Cerebellar nuclear complex (tissue), 1 donor: ENCODE measurements around the gene DYDC2.
"Not testable (repeated sequence)": the region's sequence is repeated elsewhere in the genome, so short reads cannot be mapped to it uniquely, and the experiment has no call there.

ENCODE experiments used
- DNase-seq, 2 experiments: peaks; one replicate each; lab custom pipeline; 2025; lab: John Stamatoyannopoulos, UW

DYDC2 gene, protein sequence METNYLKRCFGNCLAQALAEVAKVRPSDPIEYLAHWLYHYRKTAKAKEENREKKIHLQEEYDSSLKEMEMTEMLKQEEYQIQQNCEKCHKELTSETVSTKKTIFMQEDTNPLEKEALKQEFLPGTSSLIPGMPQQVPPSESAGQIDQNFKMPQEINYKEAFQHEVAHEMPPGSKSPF

DNA sequence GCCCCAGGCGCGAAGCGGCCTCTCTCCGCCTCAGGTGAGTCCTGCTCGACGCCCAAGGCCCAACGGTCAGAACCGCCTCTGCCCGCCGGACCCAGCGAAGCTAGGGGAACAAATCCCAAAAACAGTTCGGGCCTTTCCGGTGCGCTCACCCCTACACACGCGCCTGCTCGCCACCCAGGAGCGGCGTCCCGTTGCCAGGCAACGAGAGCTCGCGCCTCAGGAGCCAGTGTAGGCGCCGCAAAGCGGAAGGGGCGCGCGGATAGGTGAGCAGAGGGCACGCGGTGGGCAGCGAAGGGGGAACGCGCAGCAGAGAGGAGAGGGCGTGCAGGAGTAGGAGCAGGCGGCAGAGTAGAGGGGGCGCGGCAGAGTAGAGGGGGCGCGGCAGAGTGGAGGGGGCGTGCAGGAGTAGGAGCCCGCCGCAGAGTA lies at the start of gene DYDC2, which contains the start of gene DYDC1:
TSS of gene DYDC2 (plus strand) at position 219 of the 426 bp plus-strand sequence. CDS start 5,663 bp downstream, outside the sequence.
TSS of gene DYDC1 (minus strand) at position 193 of the 426 bp plus-strand sequence. CDS start 4,154 bp downstream, outside the sequence.
- DNase-seq, result no peak

DNA sequence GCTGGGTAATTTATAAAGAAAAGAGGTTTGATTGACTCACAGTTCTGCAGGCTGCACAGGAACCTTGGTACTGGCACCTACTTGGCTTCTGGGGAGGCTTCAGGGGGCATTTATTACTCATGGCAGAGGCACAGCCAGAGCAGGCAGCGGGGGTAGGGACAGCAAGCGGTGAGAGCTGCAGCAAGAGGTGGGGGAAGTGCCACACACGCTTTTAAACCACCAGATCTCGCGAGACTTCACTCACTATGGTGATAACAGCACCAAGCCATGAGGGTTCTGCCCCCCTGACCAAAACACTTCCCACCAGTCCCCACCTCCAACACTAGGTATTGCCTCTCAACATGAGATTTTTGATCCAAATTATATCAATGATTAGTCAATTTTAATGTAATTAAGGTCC lies 43.1 kb upstream of the DYDC2 start:
- no peak for DNase-seq

DNA sequence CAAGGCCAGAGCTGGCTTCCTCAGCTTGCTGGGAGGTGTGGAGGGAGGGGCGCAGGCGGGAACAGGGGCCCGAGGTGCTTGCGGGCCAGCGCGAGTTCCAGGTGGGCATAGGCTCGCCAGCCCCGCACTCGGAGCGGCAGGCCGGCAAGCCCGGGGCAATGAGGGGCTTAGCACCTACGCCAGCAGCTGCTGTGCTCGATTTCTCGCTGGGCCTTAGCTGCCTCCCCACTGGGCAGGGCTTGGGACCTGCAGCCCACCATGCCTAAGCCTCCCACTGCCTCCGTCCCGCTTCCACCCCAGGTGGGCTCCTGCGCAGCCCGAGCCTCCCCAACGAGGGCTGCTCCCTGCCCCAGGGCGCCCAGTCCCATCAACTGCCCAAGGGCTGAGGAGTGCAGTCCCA lies 41.2 kb upstream of the DYDC2 start:
- no peak for DNase-seq

DNA sequence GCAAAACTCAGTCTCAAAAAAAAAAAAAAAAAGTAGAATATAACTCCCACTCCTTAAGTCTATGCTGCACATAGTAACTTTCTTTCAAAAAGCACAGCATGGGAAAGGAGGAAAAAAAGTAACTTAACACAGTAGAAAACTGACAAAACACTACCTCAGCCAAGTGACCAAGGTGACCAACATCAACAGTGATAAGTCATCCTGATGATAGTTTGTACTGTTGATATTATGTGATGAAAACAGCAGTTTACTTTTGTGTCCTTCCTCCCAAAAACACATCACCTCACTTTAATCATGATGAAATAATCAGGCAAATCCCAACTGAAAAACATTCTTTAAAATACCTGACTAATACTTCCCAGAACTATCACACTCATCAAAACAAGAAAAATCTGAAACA lies 37.8 kb upstream of the DYDC2 start:
- DNase-seq, result no peak

DNA sequence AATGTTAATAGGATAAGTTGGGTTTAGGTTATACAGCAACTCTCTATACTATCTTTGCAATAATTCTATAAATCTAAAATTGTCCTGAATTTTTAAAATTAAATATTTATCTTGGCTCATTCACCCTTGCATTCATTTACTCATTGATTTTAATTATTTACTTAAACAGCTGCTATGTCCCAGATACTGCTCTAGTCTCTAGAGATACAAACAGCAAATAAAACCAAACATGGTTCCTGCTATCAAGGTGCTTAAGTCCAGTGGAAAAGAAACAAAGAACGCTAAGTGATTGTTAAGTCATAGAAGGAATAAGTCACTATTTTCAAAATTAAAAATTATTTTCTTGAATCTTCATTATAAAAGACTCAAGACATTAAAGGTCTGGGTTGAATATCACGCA lies 37.3 kb upstream of the DYDC2 start:
- DNase-seq, result no peak

DNA sequence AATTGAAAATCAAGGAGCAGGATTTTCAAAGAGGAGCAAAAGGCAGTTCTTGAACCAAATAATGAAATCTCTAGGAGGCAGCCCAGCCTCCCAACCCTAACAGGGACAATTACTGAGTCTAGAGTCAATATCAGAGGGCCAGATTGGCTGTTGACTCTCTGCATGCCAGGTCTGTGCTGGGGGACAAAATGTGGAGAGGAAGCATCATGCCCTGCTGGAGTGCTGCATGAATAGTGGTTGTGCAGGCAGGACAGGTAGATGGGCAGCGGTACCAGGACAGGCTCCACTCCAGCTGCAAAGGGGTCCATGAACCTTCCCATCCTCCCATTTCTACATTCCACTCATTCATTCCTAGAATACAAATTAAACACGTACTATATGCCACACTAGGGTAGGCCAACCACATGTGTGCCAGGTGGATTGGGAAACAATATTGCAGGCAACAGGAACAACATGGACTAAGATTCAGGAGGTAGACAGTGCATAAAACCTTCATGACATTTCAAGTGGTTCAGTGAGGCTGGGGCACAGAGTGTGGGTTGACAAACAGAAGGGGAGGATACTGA lies 36.8 kb upstream of the DYDC2 start:
- no peak for DNase-seq

DNA sequence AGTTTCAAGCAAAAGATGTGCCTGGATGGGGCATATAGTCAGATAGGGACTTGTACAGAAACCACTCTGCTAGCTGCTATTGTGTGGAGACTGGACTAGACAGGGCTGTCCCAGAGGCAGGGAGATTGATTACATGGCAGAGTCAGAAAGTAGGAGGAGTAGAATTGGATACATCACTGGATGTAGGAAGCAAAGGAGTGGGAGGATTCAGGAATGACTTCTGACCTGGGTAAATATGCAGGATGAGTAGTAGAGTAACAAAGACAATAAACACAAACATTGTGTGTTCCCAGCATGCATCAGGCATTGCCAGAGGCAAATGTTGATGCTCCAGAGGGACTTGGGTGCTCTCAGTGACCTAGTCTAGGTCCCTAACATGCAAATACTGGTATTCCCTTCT lies 36.2 kb upstream of the DYDC2 start:
- no peak for DNase-seq

DNA sequence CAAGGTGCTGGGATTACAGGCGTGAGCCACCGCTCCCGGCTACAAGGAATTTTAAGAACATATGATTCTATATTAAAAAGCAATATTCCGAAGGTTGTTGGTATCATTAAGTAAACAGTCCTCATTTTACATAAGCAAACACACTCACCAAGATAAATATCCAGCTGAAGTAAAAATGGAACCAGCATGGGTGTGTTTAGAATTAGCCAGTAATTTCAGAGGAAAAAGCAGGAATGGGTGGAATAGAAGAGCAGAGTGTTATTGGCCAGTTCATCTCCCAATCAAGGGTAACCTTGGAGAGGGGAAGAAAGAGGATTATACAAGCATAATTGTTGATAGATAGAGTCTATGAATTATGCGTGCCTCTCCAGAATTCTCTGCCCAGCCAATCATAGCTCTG lies 35.4 kb upstream of the DYDC2 start:
- DNase-seq, result no peak

DNA sequence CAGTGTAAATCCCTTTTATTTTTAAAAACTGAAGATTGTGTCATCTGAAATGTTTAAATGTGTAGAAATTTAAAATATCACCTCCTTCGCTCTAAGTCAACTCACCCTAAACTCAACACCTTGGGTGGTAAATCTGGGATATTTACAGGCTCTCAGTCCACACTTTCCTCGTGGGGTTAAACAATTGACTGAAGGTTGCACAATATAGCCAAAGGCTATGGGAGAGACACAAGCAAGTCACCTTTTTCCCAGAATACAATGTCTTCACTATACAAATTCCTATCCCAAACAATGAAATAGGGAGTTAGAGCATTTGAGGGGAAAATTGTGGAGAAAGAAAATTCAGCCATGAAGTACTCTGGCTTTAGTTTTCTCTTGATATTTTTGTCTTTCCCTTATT lies 34.4 kb upstream of the DYDC2 start:
- no peak for DNase-seq

DNA sequence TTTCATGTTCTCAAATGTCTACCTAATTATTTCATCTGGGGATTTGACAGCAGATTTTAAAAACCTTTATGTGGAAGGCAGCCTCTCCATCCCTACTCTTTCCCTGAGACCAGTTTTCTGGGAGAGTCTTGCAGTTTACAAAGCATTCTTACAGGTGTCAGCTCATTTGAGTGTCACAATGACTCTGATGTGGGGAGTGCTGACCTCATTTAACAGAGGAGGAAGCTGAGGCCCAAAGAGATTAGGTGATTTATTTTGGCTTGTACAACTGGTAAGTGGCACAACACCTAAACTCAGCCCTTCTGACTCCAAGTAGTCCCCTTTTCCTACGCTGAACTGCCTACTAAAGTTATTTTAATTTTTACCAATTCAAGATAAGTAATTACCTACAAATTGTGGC lies 33.9 kb upstream of the DYDC2 start:
- no peak for DNase-seq

DNA sequence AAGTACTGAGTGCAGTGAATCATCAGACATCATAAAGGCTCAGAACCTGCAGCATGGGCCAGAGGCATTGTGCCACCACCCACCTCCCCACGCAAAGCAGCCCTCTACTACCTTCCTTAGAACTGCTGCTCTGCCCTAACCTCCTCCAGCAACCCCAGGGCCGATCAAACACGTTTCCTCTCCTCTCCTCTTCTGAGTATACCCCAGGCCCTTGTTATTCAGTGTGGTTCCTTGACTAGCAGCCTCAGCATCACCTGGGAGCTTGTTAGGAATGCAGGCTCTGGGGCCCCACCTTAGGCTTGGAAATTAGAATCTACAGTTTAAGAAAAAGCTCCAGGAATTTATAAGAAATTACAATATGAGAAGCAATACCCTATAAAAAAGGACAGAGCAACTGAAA lies 33.3 kb upstream of the DYDC2 start:
- no peak for DNase-seq

DNA sequence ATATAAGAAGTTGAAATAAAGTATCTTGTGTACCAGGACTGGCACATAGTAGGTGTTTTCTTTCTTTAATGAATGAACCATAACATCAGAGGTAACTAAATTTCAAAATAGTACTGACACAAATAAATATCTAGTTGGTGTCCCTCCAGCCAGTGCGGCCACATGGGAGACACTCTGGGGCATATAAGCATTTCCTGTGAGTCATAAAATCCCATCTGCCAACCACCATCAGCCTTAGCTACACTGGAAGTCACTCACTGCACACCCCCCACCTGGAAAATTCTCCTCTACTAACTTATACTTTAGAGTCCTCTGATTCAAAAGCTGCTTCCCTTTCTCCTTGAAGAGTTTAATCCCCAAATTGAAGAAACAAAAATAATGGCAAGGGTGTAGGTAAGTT lies 32.5 kb upstream of the DYDC2 start:
- no peak for DNase-seq

DNA sequence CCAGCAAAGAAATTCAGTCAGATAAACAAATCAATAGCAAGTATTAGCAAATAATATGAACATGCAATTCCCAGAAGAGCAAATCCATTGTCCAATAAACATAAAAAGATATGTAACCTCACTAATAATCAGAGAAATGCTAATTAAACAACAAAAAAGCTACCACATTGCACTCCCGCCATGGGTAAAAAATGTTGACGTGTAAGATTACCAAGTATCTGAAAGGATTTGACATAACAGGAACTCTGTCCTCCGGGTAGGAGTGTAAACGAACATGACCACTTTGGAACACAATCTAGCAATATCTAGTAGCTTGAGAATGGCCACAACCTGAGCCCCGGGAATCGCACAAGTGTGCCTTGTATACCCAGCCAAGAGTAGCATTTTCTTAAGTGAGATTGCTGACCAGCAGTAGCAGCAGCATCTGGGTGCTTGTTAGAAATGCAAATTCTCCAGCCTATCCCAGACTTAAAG lies 31.7 kb upstream of the DYDC2 start:
- DNase-seq, result no peak

DNA sequence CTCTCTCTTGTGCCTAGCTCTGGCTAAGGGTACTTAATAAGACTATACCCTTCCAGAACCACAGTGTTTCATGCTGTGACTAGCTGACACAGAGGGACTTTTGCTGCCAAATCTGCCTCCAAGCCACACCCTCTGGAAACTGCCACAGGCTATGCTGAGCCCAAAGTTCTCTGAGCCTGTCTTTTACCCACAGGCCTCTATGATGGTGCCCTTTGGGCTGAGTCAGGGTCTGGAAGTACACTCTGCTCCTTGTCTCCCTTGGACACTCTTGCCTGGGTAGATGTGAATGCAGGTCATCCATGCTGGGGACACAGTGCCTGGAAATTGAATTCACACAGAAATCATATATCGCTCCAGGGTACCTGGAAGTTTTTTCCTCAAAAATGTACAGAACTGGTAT lies 22.6 kb upstream of the DYDC2 start:
- DNase-seq, result no peak

DNA sequence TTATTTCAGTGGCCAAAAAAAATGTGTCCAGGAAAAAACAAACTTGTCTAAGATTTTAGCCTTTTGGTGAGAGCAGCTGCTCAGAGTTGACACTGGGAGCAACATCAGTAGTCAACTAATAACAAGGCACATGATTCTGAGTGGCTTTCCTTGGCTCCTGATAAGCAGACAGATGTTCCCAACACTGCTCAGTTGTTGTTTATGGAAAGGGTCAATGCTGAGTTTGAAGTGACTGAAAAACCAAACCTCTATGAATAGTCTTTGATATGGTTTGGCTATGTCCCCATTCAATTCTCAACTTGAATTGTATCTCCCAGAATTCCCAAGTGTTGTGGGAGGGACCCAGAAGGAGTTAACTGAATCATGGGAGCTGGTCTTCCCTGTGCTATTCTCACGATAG lies 12.3 kb upstream of the DYDC2 start:
- no peak for DNase-seq

DNA sequence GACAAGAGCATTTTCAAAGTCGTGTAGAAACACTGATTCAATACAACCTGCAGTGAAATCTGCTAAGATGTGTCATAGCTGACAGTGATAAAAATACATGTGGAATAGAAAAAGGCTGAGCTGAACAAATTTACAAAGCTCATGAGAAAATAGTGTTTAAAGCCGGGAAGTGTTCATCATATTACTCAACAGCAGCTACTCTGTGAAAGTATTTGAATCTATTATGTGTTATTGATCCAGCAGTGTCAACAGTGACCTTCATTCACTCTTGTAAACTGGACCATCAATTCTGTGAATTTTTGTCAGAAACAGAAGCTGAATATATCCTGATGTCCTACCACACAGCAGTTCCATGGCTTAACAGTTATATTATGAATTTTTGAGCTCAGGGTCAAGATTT lies 11.7 kb upstream of the DYDC2 start:
- no peak for DNase-seq

DNA sequence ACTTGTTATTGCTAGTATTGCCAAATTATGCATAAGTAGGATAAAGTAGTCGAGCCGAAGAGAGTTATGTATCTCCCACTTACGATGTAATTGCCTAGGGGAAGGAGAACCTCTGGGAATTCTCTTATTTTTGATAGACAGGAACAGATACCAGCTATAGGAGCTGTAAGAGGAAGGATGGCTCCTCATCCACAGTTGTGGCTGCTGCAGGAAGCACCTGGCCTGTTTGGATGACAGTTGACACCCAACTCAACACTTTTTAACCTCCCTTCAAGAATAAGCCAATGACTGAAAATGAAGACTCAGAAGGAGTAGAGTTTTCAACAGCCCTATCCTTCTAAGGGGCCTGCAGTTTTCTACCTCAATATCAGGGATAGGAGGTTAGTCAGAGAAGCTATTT lies 6.3 kb upstream of the DYDC2 start:
- no peak for DNase-seq

DNA sequence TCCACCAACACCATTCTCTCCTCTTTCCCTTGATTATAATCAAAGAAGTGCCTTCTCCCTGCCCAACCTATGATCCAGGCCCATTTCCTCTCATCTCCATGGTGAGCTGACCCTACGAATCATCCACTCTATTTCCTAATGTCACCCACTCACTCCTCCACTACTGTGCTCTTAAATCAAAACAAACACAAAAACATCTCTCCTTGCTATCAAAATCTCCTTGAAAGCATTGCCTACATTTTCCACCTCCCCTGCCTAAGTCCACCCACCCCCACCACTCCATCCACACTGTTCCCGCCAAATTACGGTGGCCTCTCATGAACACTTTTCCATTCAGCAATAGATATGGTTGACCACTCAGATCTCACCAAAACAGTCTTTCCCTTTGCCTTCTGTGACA lies 5.4 kb upstream of the DYDC2 start:
- DNase-seq, result no peak

DNA sequence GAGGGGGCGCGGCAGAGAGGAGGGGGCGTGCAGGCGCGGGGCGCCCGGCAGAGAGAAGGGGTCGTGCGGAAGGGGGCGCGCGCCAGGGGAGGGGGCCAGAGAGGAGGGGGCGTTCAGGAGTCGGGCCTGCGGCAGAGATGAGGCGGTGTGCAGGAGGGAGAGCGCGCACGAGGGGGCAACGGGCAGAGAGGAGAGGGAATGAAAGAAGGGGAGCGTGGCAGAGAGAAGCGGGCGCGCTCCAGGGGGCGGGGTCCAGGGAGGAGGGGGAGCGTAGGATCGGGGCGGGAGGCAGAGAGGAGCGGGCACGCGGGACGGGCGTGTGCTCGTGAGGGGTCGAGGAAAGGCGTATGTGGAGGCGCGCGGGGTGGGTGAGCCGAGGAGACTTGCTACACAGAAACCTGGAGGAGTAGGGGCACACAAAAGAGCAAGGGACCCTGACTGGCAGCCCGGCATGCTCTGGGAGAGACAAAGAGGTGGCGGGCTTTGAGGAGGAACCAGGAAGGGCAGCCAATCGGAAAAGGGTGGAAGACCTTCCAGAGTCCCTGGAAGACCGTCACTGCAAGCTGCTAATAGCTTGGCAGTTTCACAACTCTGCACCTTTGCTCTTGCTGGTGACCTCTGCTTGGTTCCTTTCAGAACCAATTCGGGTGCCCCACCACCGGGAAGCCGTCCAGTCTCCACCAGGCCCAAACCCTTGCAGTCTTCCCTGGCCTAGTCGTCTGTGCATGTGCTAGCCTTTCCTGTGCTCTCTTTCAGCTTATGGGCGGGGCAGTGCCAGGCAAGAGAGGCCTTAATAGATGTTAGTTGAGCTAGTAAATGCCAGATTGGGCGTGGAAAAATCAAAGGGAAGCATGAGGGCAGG lies 639 bp downstream of the DYDC2 start:
- no peak for DNase-seq

DNA sequence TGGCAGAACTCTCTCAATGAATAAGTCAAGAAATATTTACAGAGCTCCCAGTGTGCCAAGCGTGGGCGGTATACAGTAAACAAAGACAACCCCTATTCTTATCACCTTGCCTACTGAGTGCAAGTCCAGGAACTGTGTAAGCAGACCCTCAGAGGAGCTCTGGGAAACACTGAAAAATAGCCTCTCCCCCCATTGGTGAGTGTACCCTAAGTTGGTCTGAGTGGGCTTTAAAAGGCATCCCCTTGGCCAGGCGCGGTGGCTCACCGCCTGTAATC lies 1.2 kb downstream of the DYDC2 start:
- no peak for DNase-seq

DNA sequence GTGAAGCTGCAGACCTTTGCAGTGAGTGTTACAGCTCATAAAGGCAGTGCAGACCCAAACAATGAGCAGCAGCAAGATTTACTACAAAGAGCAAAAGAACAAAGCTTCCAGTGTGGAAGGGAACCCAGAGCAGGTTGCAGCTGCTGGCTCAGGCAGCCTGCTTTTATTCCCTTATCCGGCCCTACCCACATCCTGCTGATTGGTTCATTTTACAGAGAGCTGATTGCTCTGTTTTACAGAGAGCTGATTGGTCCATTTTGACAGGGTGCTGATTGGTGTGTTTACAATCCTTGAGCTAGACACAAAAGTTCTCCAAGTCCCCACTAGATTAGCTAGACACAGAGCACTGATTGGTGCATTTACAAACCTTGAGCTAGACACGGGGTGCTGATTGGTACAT lies 2.3 kb downstream of the DYDC2 start:
- not testable (repeated sequence) for DNase-seq

DNA sequence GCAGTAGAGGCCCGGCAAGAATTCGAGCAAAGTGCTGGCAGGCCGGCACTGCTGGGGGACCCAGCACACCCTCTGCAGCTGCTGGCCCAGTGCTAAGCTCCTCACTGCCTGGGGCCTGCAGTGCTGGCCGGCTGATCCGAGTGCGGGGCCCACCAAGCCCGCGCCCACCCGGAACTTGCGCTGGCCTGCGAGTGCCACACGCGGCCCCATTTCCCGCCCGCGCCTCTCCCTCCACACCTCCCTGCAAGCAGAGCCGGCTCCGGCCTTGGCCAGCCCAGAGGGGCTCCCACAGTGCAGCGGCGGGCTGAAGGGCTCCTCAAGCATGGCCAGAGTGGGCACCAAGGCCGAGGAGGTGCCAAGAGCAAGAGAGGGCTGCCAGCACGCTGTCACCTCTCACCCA lies 3.1 kb downstream of the DYDC2 start:
- no peak for DNase-seq

DNA sequence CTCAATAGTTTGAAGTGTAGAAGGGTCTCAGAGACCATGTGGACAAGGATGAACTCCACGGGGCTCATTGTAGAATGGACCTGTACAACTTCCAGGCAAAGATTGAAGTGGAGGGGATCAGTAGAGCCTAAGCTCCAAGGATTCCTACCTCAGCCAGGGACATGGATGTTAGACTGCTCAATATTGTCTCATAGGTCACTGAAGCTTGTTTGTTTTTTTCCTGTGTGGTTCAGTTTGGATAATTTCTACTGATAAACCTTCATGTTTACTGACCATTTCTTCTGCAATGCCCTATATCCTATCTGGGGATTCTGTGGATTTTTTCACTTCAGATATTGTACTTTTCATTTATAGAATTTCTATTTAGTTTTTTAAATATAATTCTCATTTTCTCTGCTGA lies 8.9 kb downstream of the DYDC2 start:
- DNase-seq, result no peak
